Dermis microvascular lymphatic vessel endothelial cell (primary cell): Measurements from ENCODE around the gene RAB15. TPM values are rescaled to one million over a fixed set of nuclear protein-coding genes. Genes with fewer than 3 reads are reported as not detected.
A peak's percentile ranks its signal among the peaks of the same experiment; 100 is the strongest.
"Not testable (repeated sequence)": the region's sequence is repeated elsewhere in the genome, so short reads cannot be mapped to it uniquely, and the experiment has no call there.

ENCODE experiments used
- DNase-seq, 2 donors: peaks; one replicate each; pipeline versions ENCODE4 v3.0.0 to v3.0.0-alpha.2; 2010; ENCODE audit warnings: low read depth in 2 of 2
- total RNA-seq: library from RNA; depleted of rRNA; stranded (reverse); fragments of >200 nt; gene quantifications from 2 replicates; pipeline ENCODE4 v1.2.1, GENCODE V29; 2014

Gene RAB15
- total RNA-seq, 1 donor from 2014 or later: 6.2 TPM

GRCh38 chr14:64937821-64938193, 34.3 kb downstream of the RAB15 start:
- DNase-seq: peak in 1 of 2 donors; percentile 12

- DNase-seq: no peak
Measured at GRCh38 chr14:64937171-64937820, 34.8 kb downstream of the RAB15 start.

DNA sequence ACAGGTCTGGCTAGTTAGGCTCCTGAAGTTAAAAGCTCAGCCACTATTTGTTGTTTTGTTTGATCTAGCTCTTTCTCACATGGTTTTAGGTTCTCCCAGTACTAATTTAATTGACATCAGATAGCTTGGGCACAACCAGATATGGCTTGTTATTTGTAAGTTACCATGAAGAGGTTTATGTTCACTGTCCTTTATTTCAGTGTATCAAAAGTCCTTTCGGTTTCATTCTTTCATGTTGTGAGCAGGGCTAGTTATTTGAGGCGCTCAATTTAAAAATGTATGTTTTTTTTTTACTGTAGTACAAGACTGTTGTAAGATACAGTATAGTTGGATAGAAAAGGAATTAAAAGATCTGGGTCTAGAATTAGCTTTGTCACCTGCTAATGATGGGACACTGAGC, 36.6 kb downstream of the RAB15 start:
- DNase-seq: no peak

DNA sequence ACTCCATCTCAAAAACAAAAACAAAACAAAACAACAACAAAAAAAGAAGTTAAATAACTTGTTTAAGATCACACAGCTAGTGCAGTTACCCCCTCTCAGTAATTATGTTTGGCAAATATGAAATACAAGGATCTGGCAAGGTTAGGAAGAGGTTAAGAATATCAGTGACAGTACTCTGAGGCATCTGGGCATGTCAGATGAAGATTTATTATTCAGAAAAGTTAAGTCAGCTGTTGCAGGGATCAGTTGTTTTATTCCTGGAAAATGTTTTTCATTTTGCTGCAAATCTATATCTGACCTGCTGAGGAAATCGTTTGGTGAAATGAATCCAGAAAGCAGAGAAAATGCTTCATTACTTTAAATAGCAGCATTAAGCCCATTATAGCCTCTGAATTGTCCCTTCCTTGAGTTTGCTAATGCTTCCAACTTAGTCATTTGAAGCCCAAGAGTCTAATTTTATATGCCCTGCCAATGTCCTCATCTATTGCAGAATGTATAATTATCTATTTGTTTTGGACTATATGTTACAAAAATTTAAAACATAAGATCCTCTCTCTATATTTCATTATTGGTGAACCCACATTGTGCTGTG, 37.7 kb downstream of the RAB15 start:
- DNase-seq: no peak

DNA sequence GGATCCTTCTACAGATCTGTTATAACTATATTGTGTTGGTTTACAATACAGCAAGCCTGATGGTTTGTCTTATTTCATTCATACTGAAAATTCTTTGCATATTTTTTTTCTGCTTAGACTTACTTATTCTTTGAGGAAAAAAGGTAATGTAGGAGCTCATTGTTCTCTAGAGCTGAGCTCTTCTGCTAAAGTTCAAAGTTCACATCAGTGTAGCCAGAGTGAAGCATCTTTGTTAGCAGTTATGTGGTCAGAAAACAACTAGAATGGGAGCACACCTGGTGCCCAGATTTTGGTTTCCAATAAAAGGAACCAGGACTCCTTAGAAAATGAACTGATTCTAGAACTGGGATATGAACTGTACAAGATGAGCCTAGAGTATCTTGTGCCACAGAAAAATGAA, 39.9 kb downstream of the RAB15 start:
- DNase-seq: no peak

DNA sequence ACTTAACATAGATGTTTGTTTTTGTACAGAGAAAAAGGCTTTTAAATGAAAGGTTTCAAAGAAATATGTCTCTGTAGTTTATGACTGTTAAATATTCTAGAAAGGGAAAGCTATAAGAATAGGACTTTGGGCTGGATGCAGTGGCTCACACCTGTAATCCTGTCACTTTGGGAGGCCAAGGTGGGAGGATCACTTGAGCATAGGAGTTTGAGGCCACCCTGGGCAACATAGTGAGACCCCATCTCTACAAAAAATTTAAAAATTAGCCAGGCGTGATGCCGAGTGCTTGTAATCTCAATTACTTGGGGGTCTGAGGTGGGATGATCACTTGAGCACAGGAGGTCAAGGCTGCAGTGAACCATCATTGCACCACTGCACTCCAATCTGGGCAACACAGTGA, 41.0 kb downstream of the RAB15 start:
- no peak for DNase-seq

GRCh38 chr14:64930085-64930843, 41.9 kb downstream of the RAB15 start:
- DNase-seq: no peak

DNA sequence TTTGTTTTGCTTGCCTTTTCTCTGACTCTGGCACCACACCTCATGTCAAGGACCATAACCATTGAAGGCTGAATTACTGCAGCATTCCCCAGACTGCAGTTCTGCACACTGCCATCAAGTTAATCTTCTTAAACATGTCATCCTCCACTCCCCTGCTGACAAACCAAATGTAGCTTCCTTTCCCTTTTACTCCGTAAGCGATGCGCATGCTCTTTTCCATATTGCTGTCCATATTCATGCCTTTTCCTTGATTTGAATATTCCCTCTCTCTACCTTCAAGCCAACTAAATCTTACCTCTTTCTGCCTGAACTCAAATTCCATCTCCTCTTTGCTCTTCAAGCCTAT, 43.1 kb downstream of the RAB15 start:
- no peak for DNase-seq

- peak in 1 of 2 donors; percentile 37 for DNase-seq
Measured at GRCh38 chr14:64928239-64929013, 43.7 kb downstream of the RAB15 start.

GRCh38 chr14:64927031-64927430, 45.1 kb downstream of the RAB15 start:
- DNase-seq: no peak

DNA sequence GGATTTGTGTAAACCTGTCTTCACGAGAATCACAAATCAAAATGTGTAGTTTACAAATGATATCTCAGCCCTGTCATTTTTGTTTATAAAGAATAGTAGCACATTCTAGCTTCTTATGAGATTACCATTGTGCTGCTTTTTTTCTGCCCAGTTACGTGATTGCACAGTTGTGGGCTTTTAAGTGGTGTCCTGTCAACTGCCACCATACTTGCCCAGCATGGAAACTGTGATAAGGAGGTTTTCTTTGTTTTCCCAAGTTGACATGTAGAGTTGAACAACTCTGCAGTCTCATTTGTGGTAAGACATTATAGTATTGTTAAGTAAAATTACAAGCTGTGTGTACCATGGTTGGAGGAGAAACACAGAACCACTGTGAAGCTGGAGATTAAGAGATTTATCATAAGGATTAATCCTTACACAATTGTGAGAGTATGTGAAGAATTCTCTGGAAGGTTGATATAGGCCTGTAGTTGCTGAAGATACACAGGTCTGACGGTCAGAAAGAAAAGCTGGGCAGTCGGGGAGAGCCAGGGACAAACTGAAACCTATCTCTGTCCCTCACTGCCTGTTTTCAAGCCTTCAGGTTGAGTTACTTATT, 45.6 kb downstream of the RAB15 start:
- DNase-seq: no peak

GRCh38 chr14:64923015-64923414, 49.1 kb downstream of the RAB15 start:
- no peak for DNase-seq

DNA sequence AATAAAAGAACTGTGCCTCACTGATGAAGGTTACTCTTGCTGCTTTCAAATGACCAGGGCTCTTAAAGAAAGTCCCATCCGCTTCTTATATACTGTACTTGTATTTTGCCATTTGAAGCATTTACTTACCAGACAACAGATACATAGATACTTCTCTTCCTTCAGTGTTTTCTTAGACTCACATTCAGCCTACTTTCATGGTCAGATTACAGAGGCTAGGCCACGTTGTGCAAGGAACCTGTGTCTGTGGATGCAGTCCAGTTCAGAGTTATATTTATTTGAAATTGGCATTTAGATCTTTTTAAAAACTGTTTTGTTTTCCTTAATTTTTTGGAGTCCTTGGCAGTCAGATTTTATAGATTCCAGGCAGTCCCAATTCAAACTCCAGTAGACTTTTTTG, 51.7 kb downstream of the RAB15 start:
- no peak for DNase-seq

GRCh38 chr14:64919618-64920017, 52.5 kb downstream of the RAB15 start:
- DNase-seq: no peak

GRCh38 chr14:64919215-64919614, 52.9 kb downstream of the RAB15 start:
- no peak for DNase-seq

GRCh38 chr14:64918216-64918615, 53.9 kb downstream of the RAB15 start:
- DNase-seq: no peak

GRCh38 chr14:64915797-64916196, 56.3 kb downstream of the RAB15 start:
- DNase-seq: no peak

DNA sequence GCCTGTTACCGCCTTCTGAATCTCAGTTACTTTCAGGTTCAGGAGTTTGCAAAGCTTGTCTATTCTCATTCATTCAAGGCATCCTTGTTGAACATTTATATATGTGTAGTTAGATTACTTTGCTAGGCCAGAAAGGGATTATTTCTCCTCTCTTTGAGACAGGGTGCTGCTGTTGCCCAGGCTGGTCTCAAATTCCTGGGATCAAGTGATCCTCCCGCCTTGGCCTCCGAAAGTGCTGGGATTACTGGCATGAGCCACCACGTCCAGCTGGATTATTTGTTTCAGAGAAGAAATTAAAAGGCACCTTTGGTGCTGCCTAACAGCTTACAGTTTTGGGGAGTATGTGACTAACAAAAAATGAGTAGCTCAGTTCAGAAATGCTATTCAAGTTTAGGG, 57.1 kb downstream of the RAB15 start:
- no peak for DNase-seq

GRCh38 chr14:64914237-64915028, 57.7 kb downstream of the RAB15 start, which contains the start of gene CHURC1:
Gene CHURC1, plus strand, starts transcription at chr14:64914455. Its CDS starts 41 bp downstream, at chr14:64914496.
- peak; percentile 94 to 97 for DNase-seq

DNA sequence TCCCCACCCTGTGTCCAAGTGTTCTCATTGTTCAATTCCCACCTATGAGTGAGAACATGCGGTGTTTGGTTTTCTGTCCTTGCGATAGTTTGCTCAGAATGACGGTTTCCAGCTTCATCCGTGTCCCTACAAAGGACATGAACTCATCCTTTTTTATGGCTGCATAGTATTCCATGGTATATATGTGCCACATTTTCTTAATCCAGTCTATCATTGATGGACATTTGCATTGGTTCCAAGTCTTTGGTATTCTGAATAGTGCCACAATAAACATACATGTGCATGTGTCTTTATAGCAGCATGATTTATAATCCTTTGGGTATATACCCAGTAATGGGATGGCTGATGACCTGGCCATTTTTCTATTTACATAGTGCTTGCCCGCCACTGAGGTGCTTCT, 58.7 kb downstream of the RAB15 start:
- DNase-seq: not testable (repeated sequence)

DNA sequence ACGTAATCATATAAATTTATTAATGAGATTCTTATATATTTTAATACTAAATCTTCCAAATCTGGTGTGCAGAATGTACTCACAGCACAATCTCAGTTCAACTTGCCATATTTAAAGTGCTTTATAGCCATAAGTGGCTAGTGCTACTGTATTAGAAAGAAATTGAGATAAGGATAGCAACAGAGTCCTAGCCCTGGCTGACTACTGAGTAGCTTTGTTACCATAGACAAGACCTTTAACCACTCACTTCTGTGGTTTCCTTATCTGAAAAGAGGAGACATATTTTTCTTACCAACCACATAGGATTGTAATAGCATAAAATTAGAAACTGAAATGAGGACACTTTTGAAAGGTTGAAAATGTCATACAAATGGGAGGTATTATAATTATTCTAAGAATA, 59.9 kb downstream of the RAB15 start:
- no peak for DNase-seq
